Left colon (tissue), 2 donors: ENCODE data around the gene PNPLA7. TPM values are rescaled to one million over a fixed set of nuclear protein-coding genes. Genes with fewer than 3 reads are reported as not detected.
A peak's percentile ranks its signal among the peaks of the same experiment; 100 is the strongest.
"Not testable (repeated sequence)": the region's sequence is repeated elsewhere in the genome, so short reads cannot be mapped to it uniquely, and the experiment has no call there.

ENCODE experiments used
- ATAC-seq: fragments of 200-7000 bp; cut with Tn5 transposase; one replicate; pipeline ENCODE4 v1.9.1; 2020; ENCODE audit warnings: mild to moderate bottlenecking, moderate library complexity
- DNase-seq, 2 donors: peaks; one replicate each; pipeline ENCODE4 v3.0.0-alpha.2; 2020
- intact Hi-C, 2 donors: fragments of 100-400 bp; cut with DNase I in 1 of 2; cut with micrococcal nuclease in 1 of 2; formaldehyde crosslinking; loops; one replicate each; pipeline versions ENCODE4 v1.11.2 to v1.14.0; 2022; cut with DNase I, micrococcal nuclease
- total RNA-seq, 2 donors: library from RNA; stranded (reverse); fragmentation: NEBNext Ultra II Directional; extraction: Animal tissue kit (Norgen Biotek cat#: 25700); gene quantifications; one replicate each; pipeline ENCODE4 v1.2.1, GENCODE V29; 2021
- donor health status: DM: no; HTN: no; CAD: no.
- donor health status: DM: yes; HTN: yes; CAD: no.

PNPLA7 gene
- total RNA-seq, 2 donors from 2014 or later, result 18.4 to 22.4 TPM

- intact Hi-C loops, result no loop called here
- DNase-seq (no peak), ATAC-seq (no peak)
These were observed 2.3 kb downstream of the PNPLA7 start for GRCh38 chr9:137547687-137548543.

DNA sequence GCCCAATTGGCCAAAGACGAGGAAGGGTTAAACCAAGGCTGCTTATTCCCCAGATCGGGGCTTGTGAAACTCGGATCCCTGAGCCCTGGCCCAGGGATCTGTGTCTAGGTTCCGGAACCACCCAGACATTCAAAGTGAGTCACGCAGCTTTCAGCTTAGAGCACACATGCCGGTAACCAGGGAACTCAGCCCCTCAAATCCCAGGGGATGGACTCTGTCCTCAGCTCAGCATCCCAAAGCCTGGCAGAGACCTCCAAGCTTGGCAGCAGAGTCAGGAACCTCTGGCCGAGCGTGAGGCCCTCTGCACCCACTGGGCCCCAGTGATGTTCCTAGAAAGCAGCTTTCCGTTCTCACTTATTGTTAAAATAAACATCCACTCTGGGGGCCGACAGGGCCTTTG is 5.1 kb downstream of the PNPLA7 start:
- no peak for ATAC-seq
- intact Hi-C loops, result no loop called here

DNA sequence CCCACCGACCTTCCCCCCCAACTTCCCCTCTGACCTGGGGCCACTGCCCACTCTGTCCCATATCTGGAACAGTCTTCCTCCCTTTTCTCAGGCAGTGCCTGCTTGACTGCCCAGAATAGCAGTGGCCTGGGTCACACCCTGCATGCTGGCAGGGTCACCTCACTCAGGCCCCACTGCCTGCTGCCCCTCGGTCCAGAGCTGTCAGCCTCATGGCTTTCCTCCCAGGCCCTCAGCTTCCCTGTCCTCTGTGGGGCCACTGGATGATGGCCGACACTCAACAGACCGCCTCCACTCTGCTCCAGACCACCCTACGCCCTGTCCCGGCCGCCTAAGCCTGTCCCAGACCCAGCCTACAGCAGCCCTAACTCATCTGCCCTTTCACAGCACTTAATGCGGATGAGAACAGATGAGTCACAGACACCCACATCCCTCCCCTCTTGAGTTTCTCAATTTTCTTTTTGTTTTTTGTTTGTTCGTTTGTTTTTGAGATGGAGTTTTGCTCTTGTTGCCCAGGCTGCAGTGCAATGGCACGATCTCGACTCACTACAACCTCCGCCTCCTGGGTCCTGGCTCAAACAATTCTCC is 5.9 kb downstream of the PNPLA7 start:
- intact Hi-C loops, result no loop called here

More for the DNA sequence above, 5.1 kb downstream of the PNPLA7 start:
- DNase-seq, result no peak

GRCh38 chr9:137543237-137543963 is 6.8 kb downstream of the PNPLA7 start:
- no peak for DNase-seq
- ATAC-seq, result no peak
- intact Hi-C loops, result no loop called here

More for the DNA sequence above, 5.9 kb downstream of the PNPLA7 start:
- no peak for ATAC-seq
- no peak for DNase-seq

DNA sequence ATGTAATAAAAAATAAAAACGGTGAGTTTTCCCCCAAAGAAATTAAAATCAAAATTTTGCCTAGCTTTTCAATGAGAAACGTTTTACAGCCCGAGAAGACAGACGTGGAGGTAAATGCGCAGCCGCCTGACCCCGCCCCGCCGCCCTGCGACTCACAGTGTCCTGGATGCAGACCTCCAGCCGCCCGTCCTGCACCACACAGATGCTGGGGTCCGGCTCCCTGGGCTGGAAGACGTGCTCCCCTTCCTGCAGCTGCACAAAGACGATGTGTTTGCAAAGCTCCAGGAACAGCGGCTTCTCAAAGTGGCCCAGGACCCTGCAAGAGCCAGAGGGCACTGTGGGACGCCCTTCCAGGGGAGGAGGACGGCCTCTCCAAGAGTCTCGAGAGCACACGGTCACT is 7.7 kb downstream of the PNPLA7 start:
- DNase-seq (no peak), ATAC-seq (no peak)
- intact Hi-C loops, result no loop called here

DNA sequence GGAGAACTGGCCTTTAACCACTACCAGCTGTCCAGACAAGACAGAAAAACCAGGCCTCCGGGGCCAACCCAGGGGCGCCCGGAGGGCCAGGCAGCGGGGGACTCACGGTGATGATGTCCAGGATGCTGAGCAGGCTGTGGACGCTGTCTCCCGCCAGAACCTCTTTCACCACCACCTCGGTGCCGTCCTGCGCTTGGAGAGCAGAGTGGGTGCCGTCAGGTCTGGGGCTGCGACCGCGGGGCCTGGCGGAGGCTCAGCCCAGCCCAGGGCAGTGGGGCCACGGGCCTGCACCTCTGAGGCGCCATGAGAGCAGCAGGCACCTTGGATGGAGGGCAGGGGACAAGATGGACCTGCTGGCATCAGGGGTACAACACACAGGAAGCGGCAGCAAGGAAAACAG is 9.7 kb downstream of the PNPLA7 start:
- ATAC-seq (no peak), DNase-seq (no peak)
- intact Hi-C loops, result no loop called here

DNA sequence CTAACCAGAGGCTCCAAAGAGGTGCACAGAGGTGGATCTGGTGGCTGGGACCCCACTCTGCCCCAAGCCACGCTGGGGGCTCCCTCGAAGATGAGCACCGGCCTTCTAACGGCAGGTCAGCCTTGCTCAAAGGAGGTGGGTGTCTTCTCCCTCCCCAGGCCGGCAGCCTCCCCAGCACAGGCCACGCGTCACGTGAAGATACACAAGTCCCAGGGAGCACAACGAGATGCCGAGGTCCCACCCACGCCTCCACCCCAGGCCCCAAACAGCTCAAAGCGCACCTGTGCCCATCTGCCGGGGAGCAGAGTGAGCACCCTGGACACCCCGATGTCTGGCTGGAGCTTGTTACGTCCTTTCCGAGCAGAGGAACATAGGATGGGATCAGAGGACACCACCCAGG is 12.1 kb downstream of the PNPLA7 start:
- no peak for DNase-seq
- no peak for ATAC-seq
- intact Hi-C loops, result no loop called here

DNA sequence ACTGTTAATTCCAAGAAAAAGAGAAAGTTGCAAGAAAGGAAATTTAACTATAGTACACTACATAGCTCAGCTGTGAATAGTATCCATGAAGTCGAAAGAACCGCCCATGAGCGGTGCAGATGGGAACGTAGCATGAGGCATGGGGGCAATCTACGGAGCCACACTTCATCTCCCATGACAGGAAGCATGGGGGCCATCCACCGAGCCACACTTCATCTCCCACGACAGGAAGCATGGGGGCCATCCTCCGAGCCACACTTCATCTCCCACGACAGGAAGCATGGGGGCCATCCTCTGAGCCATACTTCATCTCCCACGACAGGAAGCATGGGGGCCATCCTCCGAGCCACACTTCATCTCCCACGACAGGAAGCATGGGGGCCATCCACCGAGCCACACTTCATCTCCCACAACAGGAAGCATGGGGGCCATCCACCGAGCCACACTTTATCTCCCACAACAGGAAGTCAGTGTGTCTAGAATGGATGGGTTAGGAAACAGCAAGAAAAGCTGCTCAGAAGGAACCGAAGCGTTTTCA is 13.5 kb downstream of the PNPLA7 start:
- DNase-seq, ATAC-seq, intact Hi-C loops: not testable (repeated sequence)

- no peak for DNase-seq
- no peak for ATAC-seq
- intact Hi-C loops, result no loop called here
These were observed 15.1 kb downstream of the PNPLA7 start for GRCh38 chr9:137535120-137535428.

DNA sequence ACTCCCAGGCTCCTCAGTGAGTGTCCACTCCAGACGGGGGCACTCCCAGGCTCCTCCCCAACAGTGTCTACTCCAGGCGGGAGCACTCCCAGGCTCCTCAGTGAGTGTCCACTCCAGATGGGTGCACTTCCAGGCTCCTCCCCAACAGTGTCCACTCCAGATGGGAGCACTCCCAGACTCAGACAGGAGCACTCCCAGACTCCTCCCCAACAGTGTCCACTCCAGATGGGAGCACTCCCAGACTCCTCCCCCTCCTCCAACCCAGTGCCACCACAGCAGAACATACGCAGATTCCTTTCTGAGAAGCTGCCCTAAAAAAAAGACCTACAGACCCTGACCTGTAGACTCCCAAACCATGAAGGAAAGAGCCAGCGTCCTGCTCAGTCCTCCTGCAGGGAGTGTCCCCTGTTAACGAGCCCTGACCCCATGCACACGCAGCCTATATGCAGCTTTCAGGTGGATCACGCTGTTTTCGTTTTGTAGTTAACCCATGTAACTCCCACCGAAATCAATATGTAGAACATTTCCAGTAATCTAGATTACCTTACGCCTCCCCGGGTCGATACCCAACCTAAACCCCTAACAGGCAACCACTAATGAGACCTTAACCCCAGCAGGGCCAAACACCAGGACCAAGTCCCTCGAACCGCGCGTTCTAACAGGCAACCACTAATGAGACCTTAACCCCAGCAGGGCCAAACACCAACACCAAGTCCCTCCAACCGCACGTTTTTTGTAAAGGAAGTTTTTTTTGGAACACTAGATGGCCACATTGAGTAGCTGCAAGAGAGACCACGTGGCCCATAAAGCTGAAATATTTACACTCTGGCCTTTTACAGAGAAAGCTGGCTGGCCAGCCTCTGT is 15.7 kb downstream of the PNPLA7 start:
- ATAC-seq, result peak; percentile 97
- intact Hi-C loops, result no loop called here
- peak in 1 of 2 donors; percentile 52 for DNase-seq

GRCh38 chr9:137532891-137533468 is 17.2 kb downstream of the PNPLA7 start:
- intact Hi-C loops, DNase-seq, ATAC-seq: not testable (repeated sequence)

DNA sequence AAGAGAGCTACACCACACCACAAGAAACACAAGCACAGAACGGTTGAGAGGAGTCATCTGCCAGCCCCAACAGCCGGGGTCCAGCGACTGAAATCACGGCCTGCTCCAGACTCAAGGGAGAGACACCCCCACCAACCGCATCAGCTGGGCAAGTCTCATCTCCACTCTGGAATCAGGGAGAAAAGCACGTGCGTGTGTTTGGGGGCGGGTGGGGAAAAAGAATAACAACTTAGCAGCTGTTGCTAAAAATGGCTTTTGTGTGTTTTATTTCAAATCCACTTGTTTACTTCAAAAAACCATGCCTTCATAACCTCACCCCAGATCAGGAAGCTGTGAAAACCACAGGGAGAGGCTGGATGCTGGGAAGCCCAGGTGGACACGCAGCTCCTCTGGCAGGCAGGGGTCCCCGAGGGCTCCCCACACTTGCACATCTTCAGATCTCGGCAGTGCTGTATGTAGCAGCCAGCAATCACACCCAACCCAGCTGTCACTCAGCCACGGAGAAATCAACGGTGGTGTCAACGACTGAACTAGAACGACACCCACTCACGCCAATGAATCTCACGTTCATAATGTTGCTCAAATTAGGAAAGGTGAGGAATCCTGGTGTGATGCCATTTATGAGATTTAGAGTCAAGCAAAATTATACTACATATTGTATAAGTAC is 19.0 kb downstream of the PNPLA7 start:
- intact Hi-C loops, result no loop called here
- DNase-seq (no peak), ATAC-seq (no peak)

DNA sequence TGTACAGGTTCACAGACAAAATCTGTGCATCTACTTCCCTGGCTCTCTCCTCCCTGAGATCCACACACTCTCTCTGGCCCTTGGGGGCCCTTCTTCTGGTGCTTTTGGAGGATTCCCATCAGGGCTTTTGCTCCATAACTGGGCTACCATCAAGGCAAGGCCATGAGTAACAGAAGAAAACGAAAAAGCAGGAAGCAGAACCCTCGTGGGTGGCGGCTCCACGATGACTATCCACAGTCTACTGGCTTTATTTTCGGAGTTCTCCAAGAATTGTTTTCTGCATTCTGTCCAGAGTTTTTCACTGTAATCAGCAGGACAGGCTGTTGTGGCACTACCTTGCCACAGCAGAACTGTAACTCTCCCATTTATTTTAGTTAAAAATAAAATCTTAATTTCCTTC is 19.9 kb downstream of the PNPLA7 start:
- ATAC-seq, result no peak
- no peak for DNase-seq
- intact Hi-C loops, result no loop called here

DNA sequence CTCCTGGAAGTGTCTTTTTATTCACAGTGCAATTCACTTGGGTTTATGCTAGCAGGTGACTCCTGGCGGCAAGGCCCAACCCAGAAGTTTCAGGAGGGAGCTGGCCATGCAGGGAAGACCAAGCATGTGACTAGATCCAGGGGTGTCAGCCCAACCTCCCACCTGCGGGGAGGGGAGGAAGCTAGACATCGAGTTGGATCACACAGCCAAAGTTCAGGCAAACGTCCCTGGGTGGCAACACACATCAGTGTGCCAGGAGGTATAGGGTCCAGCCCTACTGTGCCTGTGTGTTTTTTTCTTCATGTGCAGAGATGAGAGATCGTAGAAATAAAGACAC is 25.3 kb downstream of the PNPLA7 start:
- intact Hi-C loops, result no loop called here
- DNase-seq (no peak), ATAC-seq (peak; percentile 32)

DNA sequence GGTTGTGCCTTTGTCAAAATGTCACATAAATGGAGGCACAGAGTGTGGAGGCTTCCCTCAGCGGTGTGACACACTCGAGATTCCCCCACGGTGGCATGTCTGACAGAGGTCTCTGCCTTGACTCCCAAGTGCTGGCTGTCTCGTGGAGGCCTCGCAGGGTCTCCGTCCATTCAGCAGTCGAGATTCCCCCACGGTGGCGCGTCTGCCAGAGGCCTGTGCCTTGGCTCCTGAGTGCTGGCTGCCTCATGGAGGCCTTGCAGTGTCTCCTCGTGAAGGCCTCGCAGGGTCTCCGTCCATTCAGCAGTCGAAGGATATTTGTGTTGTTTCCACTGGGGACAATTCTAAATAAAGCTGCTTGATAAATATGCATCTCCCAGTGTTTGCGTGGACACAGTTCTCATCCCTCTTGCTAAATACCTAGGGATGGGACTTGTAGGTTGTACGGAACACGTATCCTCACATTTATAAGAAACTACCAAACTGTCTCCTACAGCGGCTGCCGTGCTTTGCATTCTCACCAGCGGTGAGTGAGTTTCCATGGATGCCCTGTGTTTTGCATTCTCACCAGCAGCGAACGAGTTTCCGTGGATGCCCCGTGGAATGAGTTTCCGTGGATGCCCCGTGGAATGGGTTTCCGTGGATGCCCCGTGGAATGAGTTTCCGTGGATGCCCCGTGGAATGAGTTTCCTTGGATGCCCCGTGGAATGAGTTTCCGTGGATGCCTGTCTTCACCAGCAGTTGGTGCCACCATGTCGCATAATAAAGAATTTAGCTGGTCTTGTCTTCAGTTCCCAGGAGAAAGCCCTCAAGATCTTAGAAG is 25.8 kb downstream of the PNPLA7 start:
- DNase-seq (no peak), ATAC-seq (no peak)
- intact Hi-C loops, result no loop called here

GRCh38 chr9:137522746-137523455 is 27.3 kb downstream of the PNPLA7 start:
- ATAC-seq (no peak), DNase-seq (no peak)
- intact Hi-C loops, result no loop called here
